Karpas-422 (cell line): ENCODE results near the gene KRTAP5-2. TPM values are rescaled to one million over a fixed set of nuclear protein-coding genes. Genes with fewer than 3 reads are reported as not detected.

ENCODE experiments used
- DNase-seq: peaks from one replicate; pipeline ENCODE4 v3.0.0-alpha.2; 2015
- H2AFZ ChIP-seq: fragments of 200-600 bp; sonication (generic); 2 replicates; pipeline ENCODE4 v1.6.1; 2014; ENCODE audit warnings: antibody characterized with exemption, low read length, mixed read lengths
- H3K27ac ChIP-seq: fragments of 200-600 bp; sonication (generic); 2 replicates; pipeline ENCODE4 v1.5.1; 2014; ENCODE audit warnings: mild to moderate bottlenecking, low read length, moderate library complexity
- H3K27me3 ChIP-seq: fragments of 200-600 bp; sonication (generic); 2 replicates; pipeline ENCODE4 v1.6.1; 2014; ENCODE audit warnings: low read length, mixed read lengths
- H3K36me3 ChIP-seq: fragments of 200-600 bp; sonication (generic); 2 replicates; pipeline ENCODE4 v1.6.1; 2014; ENCODE audit warnings: low read length, mixed read lengths; ENCODE audit not compliant: insufficient read depth
- H3K4me1 ChIP-seq: fragments of 200-600 bp; sonication (generic); 2 replicates; pipeline ENCODE4 v1.6.1; 2014; ENCODE audit warnings: mild to moderate bottlenecking, low read length, mixed read lengths
- H3K4me2 ChIP-seq: fragments of 200-600 bp; sonication (generic); 2 replicates; pipeline ENCODE4 v1.6.1; 2014; ENCODE audit warnings: low read length, low read depth, mild to moderate bottlenecking; ENCODE audit not compliant: poor library complexity, severe bottlenecking
- H3K4me3 ChIP-seq: fragments of 200-600 bp; sonication (generic); 2 replicates; pipeline ENCODE4 v1.5.1; 2014; ENCODE audit warnings: mild to moderate bottlenecking, antibody characterized with exemption, low read length, mixed read lengths
- H3K79me2 ChIP-seq: fragments of 200-600 bp; sonication (generic); 2 replicates; pipeline ENCODE4 v1.6.1; 2014; ENCODE audit warnings: mild to moderate bottlenecking, low read length, mixed read lengths
- H3K9ac ChIP-seq: fragments of 200-600 bp; sonication (generic); 2 replicates; pipeline ENCODE4 v1.6.0; 2014; ENCODE audit warnings: low read length
- H3K9me2 ChIP-seq: fragments of 200-600 bp; sonication (generic), shearing (Covaris generic); replicated peaks from 2 replicates; pipeline ENCODE4 v1.6.0; 2014; ENCODE audit warnings: mild to moderate bottlenecking, low read length, moderate library complexity; ENCODE audit not compliant: insufficient read depth
- H3K9me3 ChIP-seq: fragments of 300-700, 200-600 bp; sonication (generic); 2 replicates; pipeline ENCODE4 v1.6.1; 2014; ENCODE audit warnings: low read length, mixed read lengths
- H4K20me1 ChIP-seq: fragments of 200-600 bp; sonication (generic); 2 replicates; pipeline ENCODE4 v1.6.1; 2014; ENCODE audit warnings: mild to moderate bottlenecking, antibody characterized with exemption, low read length, low read depth; ENCODE audit not compliant: insufficient read depth
- total RNA-seq: library from RNA; depleted of rRNA; stranded (reverse); fragments of >200 nt; shearing (Covaris generic); gene quantifications from 2 replicates; pipeline ENCODE4 v1.2.3, GENCODE V29; 2014; ENCODE audit warnings: low replicate concordance

The KRTAP5-2 gene
- total RNA-seq, 1 experiment from 2014 or later, result not detected

GRCh38 chr11:1561266-1561665, 36.8 kb downstream of the KRTAP5-2 start:
- no peak overlapping the region for H2AFZ ChIP-seq
- H3K9me2 ChIP-seq, result no peaks in the 10 kb centered on the region
- no peaks in the 10 kb centered on the region for H3K9me3 ChIP-seq
- H3K79me2 ChIP-seq, result no peaks in the 10 kb centered on the region
- no peak overlapping the region for H3K9ac ChIP-seq
- H3K36me3 ChIP-seq, result no peaks in the 10 kb centered on the region
- no peak overlapping the region for H3K4me2 ChIP-seq
- no peak for DNase-seq
- no peaks in the 10 kb centered on the region for H3K4me1 ChIP-seq
- no peak overlapping the region for H3K4me3 ChIP-seq
- H4K20me1 ChIP-seq, result peaks cover 8% of the 10 kb centered on the region; the same call in 1 of the 2 replicates
- H3K27me3 ChIP-seq, result no peaks in the 10 kb centered on the region
- no peak overlapping the region for H3K27ac ChIP-seq

- Histone ChIP-seq H3K4me1 (no peaks in the 10 kb centered on the region), H3K79me2 (no peaks in the 10 kb centered on the region), H3K9me3 (no peaks in the 10 kb centered on the region), H3K9me2 (no peaks in the 10 kb centered on the region), H3K9ac (no peak overlapping the region), H3K27ac (no peak overlapping the region), H4K20me1 (peaks cover 8% of the 10 kb centered on the region; the same call in 1 of the 2 replicates), H3K4me2 (no peak overlapping the region), H3K27me3 (no peaks in the 10 kb centered on the region), H3K36me3 (no peaks in the 10 kb centered on the region), H3K4me3 (no peak overlapping the region), H2AFZ (no peak overlapping the region)
- no peak for DNase-seq
Measured at GRCh38 chr11:1560649-1561251, 37.3 kb downstream of the KRTAP5-2 start.

- Histone ChIP-seq H4K20me1 (peaks cover 7% of the 10 kb centered on the region; the same call in 1 of the 2 replicates), H3K9ac (no peak overlapping the region), H3K79me2 (no peaks in the 10 kb centered on the region), H3K27ac (no peak overlapping the region), H3K4me3 (no peak overlapping the region), H3K9me3 (no peaks in the 10 kb centered on the region), H3K4me1 (no peaks in the 10 kb centered on the region), H2AFZ (no peak overlapping the region), H3K27me3 (no peaks in the 10 kb centered on the region), H3K36me3 (no peaks in the 10 kb centered on the region), H3K4me2 (no peak overlapping the region), H3K9me2 (no peaks in the 10 kb centered on the region)
- DNase-seq, result no peak
Measured at GRCh38 chr11:1560002-1560648, 38.0 kb downstream of the KRTAP5-2 start.

GRCh38 chr11:1559111-1559951, 38.8 kb downstream of the KRTAP5-2 start:
- H4K20me1 ChIP-seq, result peaks cover 5% of the 10 kb centered on the region; the same call in 1 of the 2 replicates
- H3K36me3 ChIP-seq, result no peaks in the 10 kb centered on the region
- no peak overlapping the region for H3K4me2 ChIP-seq
- no peaks in the 10 kb centered on the region for H3K27me3 ChIP-seq
- DNase-seq, result peak; percentile 54
- no peak overlapping the region for H3K27ac ChIP-seq
- H3K4me1 ChIP-seq, result no peaks in the 10 kb centered on the region
- no peaks in the 10 kb centered on the region for H3K9me2 ChIP-seq
- no peaks in the 10 kb centered on the region for H3K9me3 ChIP-seq
- H3K79me2 ChIP-seq, result no peaks in the 10 kb centered on the region
- H3K4me3 ChIP-seq, result no peak overlapping the region
- no peak overlapping the region for H3K9ac ChIP-seq
- no peak overlapping the region for H2AFZ ChIP-seq

GRCh38 chr11:1558775-1559110, 39.4 kb downstream of the KRTAP5-2 start:
- Histone ChIP-seq H3K4me2 (no peak overlapping the region), H3K4me3 (no peak overlapping the region), H3K4me1 (no peaks in the 10 kb centered on the region), H3K9me2 (no peaks in the 10 kb centered on the region), H3K9ac (no peak overlapping the region), H4K20me1 (no peaks in the 10 kb centered on the region; the same call in 1 of the 2 replicates), H3K79me2 (no peaks in the 10 kb centered on the region), H2AFZ (no peak overlapping the region), H3K27ac (no peak overlapping the region), H3K27me3 (no peaks in the 10 kb centered on the region), H3K36me3 (no peaks in the 10 kb centered on the region), H3K9me3 (no peaks in the 10 kb centered on the region)
- no peak for DNase-seq

GRCh38 chr11:1557904-1558774, 40.0 kb downstream of the KRTAP5-2 start:
- no peak overlapping the region for H3K4me2 ChIP-seq
- H3K27me3 ChIP-seq, result no peaks in the 10 kb centered on the region
- no peak overlapping the region for H3K9ac ChIP-seq
- no peaks in the 10 kb centered on the region for H3K36me3 ChIP-seq
- no peaks in the 10 kb centered on the region; the same call in 1 of the 2 replicates for H4K20me1 ChIP-seq
- no peak overlapping the region for H3K4me3 ChIP-seq
- no peak overlapping the region for H3K27ac ChIP-seq
- no peaks in the 10 kb centered on the region for H3K79me2 ChIP-seq
- no peak overlapping the region for H2AFZ ChIP-seq
- H3K9me2 ChIP-seq, result no peaks in the 10 kb centered on the region
- H3K9me3 ChIP-seq, result no peaks in the 10 kb centered on the region
- no peak for DNase-seq
- H3K4me1 ChIP-seq, result no peaks in the 10 kb centered on the region

- no peak overlapping the region for H2AFZ ChIP-seq
- no peaks in the 10 kb centered on the region; the same call in 1 of the 2 replicates for H4K20me1 ChIP-seq
- H3K4me3 ChIP-seq, result no peak overlapping the region
- no peak overlapping the region for H3K4me2 ChIP-seq
- H3K27me3 ChIP-seq, result no peaks in the 10 kb centered on the region
- H3K9me3 ChIP-seq, result no peaks in the 10 kb centered on the region
- no peak overlapping the region for H3K9ac ChIP-seq
- DNase-seq, result no peak
- no peaks in the 10 kb centered on the region for H3K36me3 ChIP-seq
- no peaks in the 10 kb centered on the region for H3K4me1 ChIP-seq
- H3K79me2 ChIP-seq, result no peaks in the 10 kb centered on the region
- no peak overlapping the region for H3K27ac ChIP-seq
- no peaks in the 10 kb centered on the region for H3K9me2 ChIP-seq
Measured at GRCh38 chr11:1557051-1557884, 40.8 kb downstream of the KRTAP5-2 start.
